Activated CD8-positive, alpha-beta memory T cell treated with anti-CD3 and anti-CD28 coated beads for 48 hours (primary cell): Measurements from ENCODE around the gene TTLL10.
A peak's percentile ranks its signal among the peaks of the same experiment; 100 is the strongest.

ENCODE experiments used
- DNase-seq, 3 experiments: peaks; one replicate each; pipeline ENCODE4 v3.0.0-alpha.2; 2020; ENCODE audit warnings: low read depth in 2 of 3, low spot score in 2 of 3

TTLL10 gene

GRCh38 chr1:1157426-1157913 is 16.2 kb upstream of the TTLL10 start:
- peak; percentile 36 to 45 (median 44) for DNase-seq

- DNase-seq: no peak
These were observed 15.6 kb upstream of the TTLL10 start for GRCh38 chr1:1157914-1158710.

GRCh38 chr1:1160281-1160930 is 13.3 kb upstream of the TTLL10 start:
- no peak for DNase-seq

GRCh38 chr1:1161078-1161682 is 12.5 kb upstream of the TTLL10 start:
- no peak for DNase-seq

GRCh38 chr1:1161683-1162079 is 12.0 kb upstream of the TTLL10 start:
- no peak for DNase-seq

GRCh38 chr1:1162597-1163537 is 10.8 kb upstream of the TTLL10 start:
- no peak for DNase-seq

- DNase-seq: no peak
These were observed 10.1 kb upstream of the TTLL10 start for GRCh38 chr1:1163538-1164070.

GRCh38 chr1:1164361-1164700 is 9.3 kb upstream of the TTLL10 start:
- no peak for DNase-seq

GRCh38 chr1:1164701-1165451 is 8.8 kb upstream of the TTLL10 start:
- no peak for DNase-seq

GRCh38 chr1:1165485-1165884 is 8.2 kb upstream of the TTLL10 start:
- DNase-seq: no peak

- DNase-seq: no peak
These were observed 7.7 kb upstream of the TTLL10 start for GRCh38 chr1:1165900-1166421.

GRCh38 chr1:1166642-1167397 is 6.9 kb upstream of the TTLL10 start:
- no peak for DNase-seq

- no peak for DNase-seq
These were observed 6.3 kb upstream of the TTLL10 start for GRCh38 chr1:1167398-1167821.

GRCh38 chr1:1167841-1168450 is 5.7 kb upstream of the TTLL10 start:
- no peak for DNase-seq

GRCh38 chr1:1168451-1169411 is 4.9 kb upstream of the TTLL10 start:
- DNase-seq: no peak

- DNase-seq: no peak
These were observed 4.1 kb upstream of the TTLL10 start for GRCh38 chr1:1169429-1170214.
